Neuronal stem cell (in vitro differentiated cells): ENCODE results near the gene NELL1.

Experiments
- DNase-seq: peaks from one replicate; pipeline ENCODE4 v3.0.0-alpha.2; 2013; ENCODE audit warnings: low spot score
- H2AFZ ChIP-seq: one replicate; pipeline ENCODE4 v1.6.1; 2013; ENCODE audit warnings: mild to moderate bottlenecking, low read length, inconsistent platforms
- H2AK5ac ChIP-seq: 2 replicates; pipeline ENCODE4 v1.6.1; 2013; ENCODE audit warnings: low read depth, mild to moderate bottlenecking, inconsistent platforms, low read length, moderate library complexity, mixed read lengths
- H2BK120ac ChIP-seq: 2 replicates; pipeline ENCODE4 v1.6.1; 2013; ENCODE audit warnings: low read depth, mild to moderate bottlenecking, inconsistent platforms, low read length, moderate library complexity, mixed read lengths
- H2BK12ac ChIP-seq: one replicate; pipeline ENCODE4 v1.6.1; 2013; ENCODE audit warnings: low read length, inconsistent platforms
- H2BK15ac ChIP-seq: 2 replicates; pipeline ENCODE4 v1.6.1; 2013; ENCODE audit warnings: mild to moderate bottlenecking, low read length, inconsistent platforms, mixed read lengths
- H2BK5ac ChIP-seq: one replicate; pipeline ENCODE4 v1.6.1; 2013; ENCODE audit warnings: inconsistent platforms, mild to moderate bottlenecking, low read length, moderate library complexity
- H3K14ac ChIP-seq: one replicate; pipeline ENCODE4 v1.6.1; 2013; ENCODE audit warnings: low read length, inconsistent platforms
- H3K18ac ChIP-seq: 2 replicates; pipeline ENCODE4 v1.6.1; 2013; ENCODE audit warnings: low read length, inconsistent platforms
- H3K23ac ChIP-seq: 2 replicates; pipeline ENCODE4 v1.6.1; 2013; ENCODE audit warnings: low read depth, mild to moderate bottlenecking, mixed read lengths, low read length, inconsistent platforms; ENCODE audit not compliant: poor library complexity
- H3K27ac ChIP-seq: replicated peaks from 3 replicates; pipeline ENCODE4 v1.5.1; 2013; ENCODE audit warnings: low read length, inconsistent platforms
- H3K27me3 ChIP-seq, 3 experiments: 2 replicates each; pipeline ENCODE4 v1.6.1; 2013; ENCODE audit warnings: low read length in 3 of 3, mild to moderate bottlenecking in 2 of 3, inconsistent platforms in 1 of 3, low read depth in 1 of 3, mixed read lengths in 1 of 3, moderate library complexity in 1 of 3; ENCODE audit not compliant: control insufficient read depth in 3 of 3, insufficient read depth in 3 of 3
- H3K36me3 ChIP-seq, 2 donors: replicated peaks in 1 of 2; 2 replicates each; pipeline ENCODE4 v1.6.1; 2013; ENCODE audit warnings: low read length in 2 of 2; ENCODE audit not compliant: control insufficient read depth in 2 of 2, insufficient read depth in 2 of 2
- H3K4ac ChIP-seq: 2 replicates; pipeline ENCODE4 v1.6.1; 2013; ENCODE audit warnings: inconsistent platforms, mild to moderate bottlenecking, low read length, moderate library complexity
- H3K4me1 ChIP-seq, 2 donors: 1 replicate in 1 of 2; 2 replicates in 1 of 2; pipeline ENCODE4 v1.6.1; 2013; ENCODE audit warnings: low read length in 2 of 2, low read depth in 1 of 2; ENCODE audit not compliant: control insufficient read depth in 2 of 2, insufficient read depth in 1 of 2
- H3K4me2 ChIP-seq: one replicate; pipeline ENCODE4 v1.6.1; 2013; ENCODE audit warnings: mild to moderate bottlenecking, low read length, inconsistent platforms; ENCODE audit not compliant: insufficient read depth, poor library complexity, severe bottlenecking
- H3K4me3 ChIP-seq, 2 donors: 2 replicates each; pipeline ENCODE4 v1.5.1; 2013; ENCODE audit warnings: low read length in 2 of 2, mild to moderate bottlenecking in 2 of 2, inconsistent platforms in 1 of 2, moderate library complexity in 1 of 2
- H3K79me1 ChIP-seq: one replicate; pipeline ENCODE4 v1.6.1; 2013; ENCODE audit warnings: low read depth, mild to moderate bottlenecking, inconsistent platforms, low read length, moderate library complexity
- H3K9ac ChIP-seq: one replicate; pipeline ENCODE4 v1.6.1; 2013; ENCODE audit warnings: mild to moderate bottlenecking, low read depth, low read length, inconsistent platforms; ENCODE audit not compliant: poor library complexity
- H3K9me3 ChIP-seq, 2 donors: replicated peaks in 1 of 2; 2 replicates each; pipeline versions ENCODE3 to v1.6.1; 2013; ENCODE audit warnings: low read length in 2 of 2, mild to moderate bottlenecking in 2 of 2, inconsistent platforms in 1 of 2, low read depth in 1 of 2, mixed read lengths in 1 of 2, moderate library complexity in 1 of 2; ENCODE audit not compliant: control insufficient read depth in 2 of 2, insufficient read depth in 1 of 2
- H4K8ac ChIP-seq: one replicate; pipeline ENCODE4 v1.6.1; 2013; ENCODE audit warnings: low read depth, mild to moderate bottlenecking, inconsistent platforms, low read length, moderate library complexity
- H4K91ac ChIP-seq: one replicate; pipeline ENCODE4 v1.6.1; 2013; ENCODE audit warnings: low read length, low read depth, mild to moderate bottlenecking, inconsistent platforms; ENCODE audit not compliant: poor library complexity
- WGBS, 2 donors: extraction: QIAGEN DNeasy Blood & Tissue Kit; methylation state at CpG; one replicate each; pipeline ENCODE4 v1.1.7; 2013; ENCODE audit warnings: missing lambda C conversion rate in 2 of 2, mixed read lengths in 1 of 2; ENCODE audit not compliant: insufficient read length in 2 of 2, insufficient replicate concordance in 1 of 2; ENCODE audit errors: extremely low coverage in 2 of 2; 5-methylcytosine and 5-hydroxymethylcytosine counted together

NELL1 gene

GRCh38 chr11:20980736-20981135, 311.4 kb downstream of the NELL1 start:
- Histone ChIP-seq H4K8ac (no peak overlapping the region), H3K18ac (no peak overlapping the region), H3K27me3 (no peaks in the 10 kb centered on the region), H4K91ac (no peak overlapping the region), H3K36me3 (no peaks in the 10 kb centered on the region), H3K4ac (no peak overlapping the region), H2BK5ac (no peak overlapping the region), H3K4me3 (no peak overlapping the region), H3K14ac (no peak overlapping the region), H3K27ac (no peak overlapping the region), H3K4me2 (no peak overlapping the region), H2AK5ac (no peak overlapping the region), H3K23ac (no peak overlapping the region), H3K79me1 (no peaks in the 10 kb centered on the region), H3K9ac (no peak overlapping the region), H2BK120ac (no peak overlapping the region), H3K4me1 (no peaks in the 10 kb centered on the region), H2AFZ (no peak overlapping the region), H3K9me3 (no peaks in the 10 kb centered on the region), H2BK15ac (no peak overlapping the region), H2BK12ac (no peak overlapping the region)
- DNase-seq: no peak

- Histone ChIP-seq H3K4ac (no peak overlapping the region), H3K36me3 (no peaks in the 10 kb centered on the region), H2BK120ac (no peak overlapping the region), H4K91ac (no peak overlapping the region), H3K4me1 (no peaks in the 10 kb centered on the region), H3K18ac (no peak overlapping the region), H2BK15ac (no peak overlapping the region), H2BK5ac (no peak overlapping the region), H3K4me2 (no peak overlapping the region), H3K14ac (no peak overlapping the region), H3K9me3 (no peaks in the 10 kb centered on the region), H2BK12ac (no peak overlapping the region), H3K27ac (no peak overlapping the region), H3K79me1 (no peaks in the 10 kb centered on the region), H3K27me3 (no peaks in the 10 kb centered on the region), H2AFZ (no peak overlapping the region), H3K23ac (no peak overlapping the region), H3K4me3 (no peak overlapping the region), H4K8ac (no peak overlapping the region), H2AK5ac (no peak overlapping the region), H3K9ac (no peak overlapping the region)
- no peak for DNase-seq
- no CpG with 5 or more reads among the region's 1 CpG for WGBS, 2 donors
Measured at GRCh38 chr11:20990447-20990846, 321.1 kb downstream of the NELL1 start.

- no peak overlapping the region for H4K8ac ChIP-seq
- H3K9me3 ChIP-seq: no peaks in the 10 kb centered on the region
- no peak overlapping the region for H3K14ac ChIP-seq
- H3K79me1 ChIP-seq: no peaks in the 10 kb centered on the region
- H2AK5ac ChIP-seq: no peak overlapping the region
- H3K27me3 ChIP-seq: no peaks in the 10 kb centered on the region
- no CpG with 5 or more reads among the region's 6 CpGs for WGBS, 2 donors
- no peak overlapping the region for H2BK12ac ChIP-seq
- H4K91ac ChIP-seq: no peak overlapping the region
- no peak overlapping the region for H3K18ac ChIP-seq
- H3K4me2 ChIP-seq: no peak overlapping the region
- H2BK15ac ChIP-seq: no peak overlapping the region
- H2BK5ac ChIP-seq: no peak overlapping the region
- H3K36me3 ChIP-seq: no peaks in the 10 kb centered on the region
- H3K4ac ChIP-seq: no peak overlapping the region
- no peak overlapping the region for H3K4me3 ChIP-seq
- H3K4me1 ChIP-seq: no peaks in the 10 kb centered on the region
- H3K9ac ChIP-seq: no peak overlapping the region
- no peak overlapping the region for H3K23ac ChIP-seq
- no peak overlapping the region for H2AFZ ChIP-seq
- H2BK120ac ChIP-seq: no peak overlapping the region
- H3K27ac ChIP-seq: no peak overlapping the region
- no peak for DNase-seq
Measured at GRCh38 chr11:20991471-20991870, 322.1 kb downstream of the NELL1 start.

GRCh38 chr11:21007297-21007696, 337.9 kb downstream of the NELL1 start:
- H2BK120ac ChIP-seq: no peak overlapping the region
- no peak overlapping the region for H3K14ac ChIP-seq
- WGBS, 2 donors: no CpG with 5 or more reads among the region's 3 CpGs

More at GRCh38 chr11:21007297-21007696, 337.9 kb downstream of the NELL1 start:
- H3K4me3 ChIP-seq: no peak overlapping the region
- no peak overlapping the region for H4K8ac ChIP-seq
- H3K4ac ChIP-seq: no peak overlapping the region
- H2BK12ac ChIP-seq: no peak overlapping the region
- H2AFZ ChIP-seq: no peak overlapping the region
- DNase-seq: no peak
- no peak overlapping the region for H2BK5ac ChIP-seq
- no peaks in the 10 kb centered on the region for H3K36me3 ChIP-seq
- H4K91ac ChIP-seq: no peak overlapping the region
- no peak overlapping the region for H3K23ac ChIP-seq
- H3K27me3 ChIP-seq: no peaks in the 10 kb centered on the region
- no peak overlapping the region for H3K27ac ChIP-seq
- H3K4me1 ChIP-seq: no peaks in the 10 kb centered on the region
- H3K9me3 ChIP-seq: no peaks in the 10 kb centered on the region
- H3K4me2 ChIP-seq: no peak overlapping the region
- no peak overlapping the region for H2AK5ac ChIP-seq
- H2BK15ac ChIP-seq: no peak overlapping the region
- H3K79me1 ChIP-seq: no peaks in the 10 kb centered on the region
- no peak overlapping the region for H3K9ac ChIP-seq
- H3K18ac ChIP-seq: no peak overlapping the region
